ENCODE results near the gene ENTREP1. TPM values are rescaled to one million over a fixed set of nuclear protein-coding genes. Genes with fewer than 3 reads are reported as not detected.
A peak's percentile ranks its signal among the peaks of the same experiment; 100 is the strongest.
"Not testable (repeated sequence)": the region's sequence is repeated elsewhere in the genome, so short reads cannot be mapped to it uniquely, and the experiment has no call there.

The ENTREP1 gene
- total and polyA plus RNA-seq, 2 of the 4 experiments (the other 2 are of a cell fraction), result not detected

GRCh38 chr9:69433968-69434367 is 109.0 kb downstream of the ENTREP1 start:
- H2BK5ac ChIP-seq (ENCODE audit: low read depth, low read length, poor library complexity, severe bottlenecking), result no peak overlapping the region
- H4K8ac ChIP-seq (ENCODE audit: low read depth in 2 of 2, low read length in 2 of 2), result no peak overlapping the region
- H2AK9ac ChIP-seq (replicated peaks; ENCODE audit: low read depth, low read length, poor library complexity), result peak overlapping the region; percentile 42
- ChIA-PET POLR2A (ENCODE audit: unreplicated experiment) (no interaction called here), CTCF (interaction anchor here (0.8 kb wide), 1 partner anchor 12 kb away, joined by 3 read pairs; no protein-coding TSS in a partner anchor)
- H4K5ac ChIP-seq (ENCODE audit: low read depth, low read length), result no peak overlapping the region
- no peaks in the 10 kb centered on the region for H3K27me3 ChIP-seq (ENCODE audit: control insufficient read depth, insufficient read depth, low read length)
- H3K27ac ChIP-seq (ENCODE audit: insufficient read depth, low read length), result no peak overlapping the region
- H3K36me3 ChIP-seq (ENCODE audit: control insufficient read depth, insufficient read depth, low read length), result no peaks in the 10 kb centered on the region
- no peak overlapping the region for H3K4ac ChIP-seq (ENCODE audit: low read depth, low read length)
- in situ Hi-C loops (cut with MboI; ENCODE audit: low sequenced_read_pairs) (no loop called here), intact Hi-C loops (cut with micrococcal nuclease) (no loop called here), dilution Hi-C loops (cut with HindIII; ENCODE audit: low sequenced_read_pairs, unreplicated experiment) (no loop called here)
- no peak overlapping the region for H3K4me3 ChIP-seq (ENCODE audit: insufficient read depth, low read depth, low read length)
- no peak overlapping the region for H3K9ac ChIP-seq (ENCODE audit: low read depth, low read length)
- no peak overlapping the region for H3K56ac ChIP-seq (ENCODE audit: extremely low read depth, insufficient read depth, low read length)
- no peak overlapping the region for H3K18ac ChIP-seq (ENCODE audit: low read depth, low read length)
- ATAC-seq (ENCODE audit: low read depth), result no peak
- H3K4me2 ChIP-seq (ENCODE audit: low read depth, low read length), result no peak overlapping the region
- H2AK5ac ChIP-seq (ENCODE audit: low read depth, low read length), result no peak overlapping the region
- H3K14ac ChIP-seq (replicated peaks; ENCODE audit: low read depth, low read length), result no peak overlapping the region
- H4K20me1 ChIP-seq (ENCODE audit: insufficient read depth, low read length), result no peaks in the 10 kb centered on the region
- H4K91ac ChIP-seq (ENCODE audit: insufficient read depth, low read depth, low read length), result no peak overlapping the region
- 0 out of 2 replicates have a peak, but pooled peaks cover 3% of the 10 kb centered on the region for H3K9me1 ChIP-seq (ENCODE audit: insufficient read depth, low read length)
- DNase-seq, result no peak
- no peaks in the 10 kb centered on the region for H3K79me1 ChIP-seq (ENCODE audit: low read depth in 1 of 2, low read length in 2 of 2)
- H2BK20ac ChIP-seq (ENCODE audit: low read depth, low read length), result no peak overlapping the region
- H2BK120ac ChIP-seq (ENCODE audit: low read depth, low read length), result no peak overlapping the region
- H3K9me3 ChIP-seq (ENCODE audit: control insufficient read depth, insufficient read depth, low read length), result no peaks in the 10 kb centered on the region
- no peak overlapping the region for H2AFZ ChIP-seq (replicated peaks; ENCODE audit: low read length, poor library complexity)
- no TSS peak for BruUV-seq (replicated peaks)
- no peaks in the 10 kb centered on the region; the same call in 1 of the 2 replicates for H3K4me1 ChIP-seq (ENCODE audit: control insufficient read depth, insufficient read depth, low read length)
- no CpG with 5 or more reads among the region's 6 CpGs for WGBS, 2 experiments (ENCODE audit: extremely low coverage in 2 of 2, insufficient read length in 1 of 2)
- no peak overlapping the region for H2BK15ac ChIP-seq (ENCODE audit: low read depth, low read length)
- no peak overlapping the region for H3K23ac ChIP-seq (ENCODE audit: low read depth, low read length)
- TF ChIP-seq SMC3 (IDR thresholded peaks at IDR 0.05; ENCODE audit: low read depth, low read length), result no peak
- no peak for TF ChIP-seq BHLHE40 (IDR thresholded peaks at IDR 0.05; ENCODE audit: low read depth, low read length)
- no peak for TF ChIP-seq CEBPB (IDR thresholded peaks at IDR 0.05; ENCODE audit: low read depth, low read length)
- TF ChIP-seq FOS (IDR thresholded peaks at IDR 0.05; ENCODE audit: low read depth, low read length), result no peak
- no peak for TF ChIP-seq RFX5 (IDR thresholded peaks at IDR 0.05; ENCODE audit: low read depth, low read length)
- TF ChIP-seq MAZ (IDR thresholded peaks at IDR 0.05; ENCODE audit: borderline replicate concordance, low read depth, low read length), result no peak
- TF ChIP-seq RCOR1 (IDR thresholded peaks at IDR 0.05; ENCODE audit: insufficient replicate concordance, low read length), result no peak
- TF ChIP-seq RAD21 (IDR thresholded peaks at IDR 0.05; ENCODE audit: low read length), result no peak
- TF ChIP-seq MAFK (IDR thresholded peaks at IDR 0.05; ENCODE audit: low read depth, low read length), result no peak
- TF ChIP-seq NFE2L2 (IDR thresholded peaks at IDR 0.05; ENCODE audit: low read depth, low read length), result no peak
- TF ChIP-seq POLR2A (IDR thresholded peaks at IDR 0.05; ENCODE audit: low read depth, low read length), result no peak
- TF ChIP-seq CHD1 (IDR thresholded peaks at IDR 0.05; ENCODE audit: low read depth, low read length), result no peak
- no peak for TF ChIP-seq MXI1 (IDR thresholded peaks at IDR 0.05; ENCODE audit: borderline replicate concordance, low read depth, low read length)

- H2BK120ac ChIP-seq (ENCODE audit: low read depth, low read length); H3K18ac ChIP-seq (ENCODE audit: low read depth, low read length); H3K9me1 ChIP-seq (ENCODE audit: insufficient read depth, low read length); H4K91ac ChIP-seq (ENCODE audit: insufficient read depth, low read depth, low read length); H2AK5ac ChIP-seq (ENCODE audit: low read depth, low read length); H3K56ac ChIP-seq (ENCODE audit: extremely low read depth, insufficient read depth, low read length); H2BK5ac ChIP-seq (ENCODE audit: low read depth, low read length, poor library complexity, severe bottlenecking); H3K4me3 ChIP-seq (ENCODE audit: insufficient read depth, low read depth, low read length); H3K27me3 ChIP-seq (ENCODE audit: control insufficient read depth, insufficient read depth, low read length); H4K5ac ChIP-seq (ENCODE audit: low read depth, low read length); H3K9ac ChIP-seq (ENCODE audit: low read depth, low read length); intact Hi-C loops (cut with micrococcal nuclease); DNase-seq; H3K4me1 ChIP-seq (ENCODE audit: control insufficient read depth, insufficient read depth, low read length); H3K4ac ChIP-seq (ENCODE audit: low read depth, low read length); in situ Hi-C loops (cut with MboI; ENCODE audit: low sequenced_read_pairs); BruUV-seq (replicated peaks); H2BK15ac ChIP-seq (ENCODE audit: low read depth, low read length); H3K9me3 ChIP-seq (ENCODE audit: control insufficient read depth, insufficient read depth, low read length); dilution Hi-C loops (cut with HindIII; ENCODE audit: low sequenced_read_pairs, unreplicated experiment); H4K20me1 ChIP-seq (ENCODE audit: insufficient read depth, low read length); H3K27ac ChIP-seq (ENCODE audit: insufficient read depth, low read length); H2AK9ac ChIP-seq (replicated peaks; ENCODE audit: low read depth, low read length, poor library complexity); H3K4me2 ChIP-seq (ENCODE audit: low read depth, low read length); H3K14ac ChIP-seq (replicated peaks; ENCODE audit: low read depth, low read length); CTCF ChIA-PET; POLR2A ChIA-PET (ENCODE audit: unreplicated experiment); H2AFZ ChIP-seq (replicated peaks; ENCODE audit: low read length, poor library complexity); H3K79me1 ChIP-seq (ENCODE audit: low read depth in 1 of 2, low read length in 2 of 2); ATAC-seq (ENCODE audit: low read depth); H3K23ac ChIP-seq (ENCODE audit: low read depth, low read length); H4K8ac ChIP-seq (ENCODE audit: low read depth in 2 of 2, low read length in 2 of 2); H2BK20ac ChIP-seq (ENCODE audit: low read depth, low read length); H3K36me3 ChIP-seq (ENCODE audit: control insufficient read depth, insufficient read depth, low read length): not testable (repeated sequence)
- no CpG with 5 or more reads among the region's 4 CpGs for WGBS, 2 experiments (ENCODE audit: extremely low coverage in 2 of 2, insufficient read length in 1 of 2)
Measured at GRCh38 chr9:69439654-69440053, 114.6 kb downstream of the ENTREP1 start.

Data from IMR-90 (cell line).